Stimulated activated CD4-positive, alpha-beta T cell treated with anti-CD3 and anti-CD28 coated beads, Interleukin-12 subunit alpha, Interleukin-12 subunit beta, amount 100 ng/mL, for 48 hours (primary cell): ENCODE results near the gene CMPK2.

Experiments used
- DNase-seq, 3 donors: peaks; one replicate each; pipeline ENCODE4 v3.0.0-alpha.2; 2020; ENCODE audit warnings: low read depth in 2 of 3, low spot score in 1 of 3

CMPK2 gene

DNA sequence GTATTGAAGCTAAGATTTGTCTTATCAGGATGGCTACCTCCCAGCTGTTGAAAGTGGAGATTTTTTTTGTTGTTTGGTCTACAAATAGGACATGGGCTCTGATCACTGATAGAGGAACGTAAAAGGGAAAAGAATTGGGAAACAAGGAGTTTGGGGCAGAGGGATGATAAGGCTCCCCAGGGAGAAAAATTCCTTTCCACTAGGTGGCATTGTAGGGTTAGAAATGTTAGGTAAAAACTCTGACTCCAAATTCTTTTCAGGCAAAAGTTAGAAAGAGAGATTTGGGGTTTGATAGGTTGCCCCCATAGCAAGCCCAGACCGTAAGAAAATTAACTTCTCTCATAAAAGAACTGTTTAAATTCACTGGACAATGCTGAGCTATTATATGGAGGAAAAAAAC, 19.8 kb downstream of the CMPK2 start:
- DNase-seq: no peak

GRCh38 chr2:6845312-6845711, 20.4 kb downstream of the CMPK2 start:
- DNase-seq: no peak

DNA sequence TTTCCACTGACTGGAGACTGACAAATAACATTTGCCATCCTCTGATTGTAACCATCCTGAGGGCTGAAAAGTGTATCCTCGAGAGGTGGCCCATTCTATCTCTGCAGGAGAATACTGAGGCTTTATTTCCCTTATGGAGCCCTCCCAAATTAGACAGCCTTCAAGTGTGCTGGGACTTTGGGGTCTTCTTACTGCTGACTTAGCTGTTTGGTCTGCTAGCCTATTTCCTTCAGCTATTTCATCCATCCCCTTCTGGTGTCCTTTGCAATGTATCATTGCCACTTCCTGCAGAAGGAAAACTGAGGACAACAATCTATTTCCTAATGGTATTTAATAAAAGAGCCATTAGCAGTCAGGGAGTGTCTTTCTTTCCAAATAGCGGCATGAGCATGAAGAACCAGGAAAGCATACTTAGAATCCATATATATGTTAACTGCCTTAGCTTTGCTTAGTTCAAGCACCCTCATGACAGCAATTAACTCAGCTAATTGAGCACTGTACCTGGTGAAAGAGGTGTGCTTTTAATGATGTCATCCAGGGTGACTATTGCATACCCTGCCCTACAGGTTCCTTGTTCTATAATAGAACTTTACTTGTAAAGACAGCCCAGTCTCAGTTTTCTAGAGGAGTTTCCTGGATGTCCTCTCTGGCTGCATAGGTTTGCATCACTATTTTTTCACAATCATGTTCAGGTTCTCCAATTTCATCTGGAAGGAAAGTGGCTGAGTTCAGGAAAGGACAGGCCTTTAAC, 24.0 kb downstream of the CMPK2 start:
- DNase-seq: no peak

DNA sequence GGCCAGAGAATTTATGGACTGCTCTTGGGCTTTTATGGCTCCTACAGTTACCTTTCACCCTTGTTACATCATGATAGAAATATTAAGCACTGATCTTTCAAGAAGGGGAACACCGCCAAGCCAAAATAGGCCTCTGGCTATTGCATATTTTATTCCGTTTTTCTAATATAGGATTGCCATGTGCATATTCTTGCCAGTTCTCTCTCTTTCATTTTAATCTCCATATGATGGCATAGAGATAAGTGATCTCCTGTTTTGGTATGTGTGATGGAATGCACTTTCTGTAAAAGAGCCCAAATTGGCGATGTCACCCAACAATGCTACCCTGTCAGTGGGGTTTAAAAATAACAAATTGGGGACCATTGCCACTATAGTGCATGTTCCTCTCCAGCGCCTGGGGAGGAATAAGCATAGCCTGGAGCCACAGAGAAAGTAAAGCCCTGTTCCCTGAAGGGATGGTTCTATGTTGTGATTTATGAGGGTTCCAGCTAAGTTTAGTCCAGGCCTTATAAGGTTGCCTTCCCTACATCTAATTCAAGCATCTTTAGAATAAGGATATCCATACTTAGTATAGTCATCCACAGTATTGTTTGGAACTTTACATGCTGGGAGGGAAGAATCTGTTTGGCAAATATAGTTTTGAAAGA, 26.9 kb downstream of the CMPK2 start:
- DNase-seq: no peak

- no peak for DNase-seq
These were observed 30.2 kb downstream of the CMPK2 start for GRCh38 chr2:6835467-6835866.

DNA sequence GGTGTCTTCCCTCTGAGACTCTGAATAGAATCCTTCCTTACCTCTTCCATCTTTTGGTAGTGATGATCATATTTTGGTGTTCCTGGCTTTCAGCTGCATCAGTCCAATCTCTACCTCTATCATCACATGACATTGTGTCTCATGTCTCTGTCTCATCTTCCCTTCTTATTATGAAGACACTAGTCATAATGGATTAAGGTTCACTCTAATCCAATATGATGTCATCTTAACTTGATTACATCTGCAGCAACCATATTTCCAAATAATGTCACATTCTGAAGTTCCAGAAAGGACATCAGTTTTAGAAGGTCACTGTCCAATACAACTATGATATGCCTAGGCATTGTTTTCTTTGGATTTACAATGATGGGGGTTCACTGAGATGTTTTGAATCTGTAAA, 31.5 kb downstream of the CMPK2 start:
- no peak for DNase-seq

DNA sequence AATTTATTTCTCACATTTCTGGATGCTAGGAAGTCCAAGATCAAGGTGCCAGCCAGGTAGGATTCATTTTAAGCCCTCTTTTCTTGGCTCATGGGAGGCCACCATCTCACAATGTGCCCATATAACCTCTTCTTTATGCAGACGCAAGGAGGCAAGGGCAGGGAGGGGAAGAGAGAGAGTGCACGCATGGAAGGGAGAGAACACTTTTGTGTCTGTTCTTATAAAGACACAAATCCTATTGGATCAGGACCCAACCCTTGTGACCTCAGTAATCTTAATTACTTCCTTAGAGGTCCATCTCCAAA, 32.5 kb downstream of the CMPK2 start:
- DNase-seq: no peak

GRCh38 chr2:6832596-6833299, 33.0 kb downstream of the CMPK2 start:
- DNase-seq: no peak

DNA sequence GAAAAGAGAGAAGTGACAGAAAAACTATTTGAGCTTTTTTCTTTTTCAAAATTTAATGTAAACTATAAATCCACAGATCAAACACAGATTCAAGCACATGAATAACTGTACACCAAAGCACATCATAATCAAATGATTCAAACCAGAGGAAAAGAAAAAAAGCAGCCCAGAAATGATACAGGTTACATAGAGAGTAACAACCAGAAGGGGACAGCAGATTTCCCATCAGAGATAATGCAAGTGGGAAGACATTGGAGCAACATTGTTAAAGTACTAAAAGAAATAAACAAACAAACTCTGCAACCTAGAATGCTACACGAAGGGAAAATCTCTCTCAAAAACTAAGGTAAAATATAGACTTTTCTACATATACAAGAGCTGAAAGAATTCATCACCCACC, 34.5 kb downstream of the CMPK2 start:
- no peak for DNase-seq

GRCh38 chr2:6828299-6828584, 37.5 kb downstream of the CMPK2 start:
- DNase-seq: no peak

- no peak for DNase-seq
These were observed 38.0 kb downstream of the CMPK2 start for GRCh38 chr2:6827566-6828298.

DNA sequence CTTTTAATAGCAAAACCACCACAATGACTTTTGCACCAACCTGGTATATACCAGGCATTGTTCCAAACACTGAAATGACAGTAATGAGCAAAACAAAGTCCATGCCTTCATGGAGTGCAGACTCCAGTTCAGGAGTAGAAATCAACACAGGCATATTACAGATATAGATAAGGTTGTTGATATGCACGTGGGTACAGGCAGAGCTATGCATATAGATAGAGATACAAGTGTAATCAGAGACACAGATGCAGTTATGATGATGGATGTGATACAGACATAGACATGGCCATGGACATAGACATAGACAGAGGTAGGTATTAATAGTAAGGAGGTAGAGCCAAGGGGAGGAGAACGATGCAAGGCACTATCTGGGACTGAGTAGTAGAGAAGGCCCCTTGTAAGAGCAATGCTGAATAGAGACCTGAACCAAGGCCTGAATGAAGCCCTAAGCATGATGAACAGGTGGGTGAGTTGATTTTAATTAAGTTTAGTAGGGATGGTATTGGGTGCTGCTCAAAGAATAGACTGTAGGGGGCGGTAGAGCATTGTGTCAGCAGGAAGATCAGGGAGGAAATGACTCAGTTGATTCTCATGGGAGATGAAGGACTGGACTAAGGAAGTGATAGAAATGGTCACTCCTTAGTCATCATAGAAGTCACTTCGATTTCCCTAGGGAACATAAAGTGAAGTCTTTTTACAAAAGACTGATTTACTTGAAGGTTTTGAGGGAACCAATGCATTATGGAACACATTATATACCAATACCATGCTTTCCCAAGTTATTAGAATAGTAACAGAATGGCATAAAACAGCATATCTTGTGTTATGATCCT, 39.4 kb downstream of the CMPK2 start:
- peak; percentile 39 to 80 (median 43) for DNase-seq

DNA sequence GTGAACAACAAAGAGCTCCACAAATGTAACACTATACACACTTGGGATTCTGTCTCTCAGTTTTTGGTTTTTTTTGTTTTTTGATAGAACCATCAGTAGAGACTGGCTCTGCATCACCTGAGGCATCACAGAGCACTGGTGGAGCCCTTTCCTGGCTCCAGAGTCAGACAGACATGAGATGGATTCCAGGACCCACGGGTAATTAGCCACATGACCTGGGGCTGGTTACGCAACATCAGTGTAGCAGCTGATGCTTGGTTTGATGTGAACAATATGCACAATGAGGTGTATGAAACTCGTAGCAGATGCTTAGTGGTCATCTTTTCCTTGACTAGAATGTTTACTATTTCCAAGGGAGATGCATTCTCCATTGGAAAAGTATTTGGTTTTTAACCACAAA, 40.7 kb downstream of the CMPK2 start:
- DNase-seq: no peak

- no peak for DNase-seq
These were observed 42.6 kb downstream of the CMPK2 start for GRCh38 chr2:6823111-6823510.

- DNase-seq: no peak
These were observed 43.3 kb downstream of the CMPK2 start for GRCh38 chr2:6822406-6822805.

DNA sequence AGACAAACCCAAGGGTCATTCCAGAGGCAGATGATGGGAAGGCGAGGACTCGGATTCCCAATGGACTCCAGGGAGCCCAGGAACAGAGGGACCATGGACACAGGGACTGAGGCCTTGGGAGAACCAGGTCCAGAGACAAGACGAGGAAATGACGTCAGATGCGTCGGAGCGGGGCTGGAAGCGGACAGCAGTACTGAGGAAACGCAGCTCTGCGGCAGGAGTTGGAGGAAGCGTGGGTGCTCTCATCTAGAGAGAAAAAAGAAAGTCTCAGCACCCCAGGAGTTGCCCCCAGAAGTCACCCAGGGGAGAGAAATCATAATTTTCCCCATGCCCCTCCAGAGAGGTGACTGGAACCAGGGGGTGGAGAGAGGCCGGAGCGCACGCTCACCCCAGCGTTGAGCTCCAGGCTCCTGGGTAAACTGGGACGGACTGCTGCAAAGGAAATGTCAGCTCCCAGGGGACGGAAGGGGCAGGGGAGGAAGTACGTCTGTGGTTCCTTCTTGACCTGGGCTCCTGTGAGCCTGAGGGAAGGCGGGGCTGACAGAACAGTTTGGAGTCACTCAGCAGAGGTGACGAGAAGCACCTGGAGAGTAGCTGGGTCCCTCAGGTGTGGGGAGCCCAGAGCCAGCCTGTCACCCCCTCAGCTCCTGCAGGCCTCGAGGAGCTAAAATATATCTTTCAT, 44.7 kb downstream of the CMPK2 start:
- DNase-seq: no peak

GRCh38 chr2:6820236-6820635, 45.5 kb downstream of the CMPK2 start:
- DNase-seq: no peak

- DNase-seq: no peak
These were observed 46.0 kb downstream of the CMPK2 start for GRCh38 chr2:6819668-6820067.

DNA sequence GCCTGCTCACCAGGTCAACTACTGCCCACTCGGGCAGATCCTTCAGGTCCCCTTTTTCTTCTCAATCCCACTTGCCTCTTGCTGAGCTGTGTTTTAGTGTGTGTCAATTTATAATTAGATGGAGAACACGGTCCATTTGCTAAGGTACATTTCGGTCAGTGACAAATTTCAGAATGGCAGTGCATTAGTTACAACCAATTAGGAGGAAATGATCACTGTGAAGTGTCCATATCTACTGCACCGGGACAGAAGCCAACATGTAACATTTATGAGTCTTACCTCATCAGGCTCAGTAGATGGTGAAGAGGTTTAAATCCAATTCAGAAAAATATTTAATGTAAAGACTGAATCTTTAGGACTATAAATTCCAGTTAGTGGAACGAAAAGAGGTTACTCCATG, 47.7 kb downstream of the CMPK2 start:
- no peak for DNase-seq

GRCh38 chr2:6814869-6815268, 50.8 kb downstream of the CMPK2 start:
- DNase-seq: no peak

- no peak for DNase-seq
These were observed 51.4 kb downstream of the CMPK2 start for GRCh38 chr2:6814312-6814711.
